ENCODE results near the gene LY6G6C. TPM values are rescaled to one million over a fixed set of nuclear protein-coding genes. Genes with fewer than 3 reads are reported as not detected.

The LY6G6C gene
- total RNA-seq, 4 donors from 2014 or later, result 0.53 to 14.6 (median 2.4) TPM

GRCh38 chr6:31683591-31683990 is 38.0 kb downstream of the LY6G6C start:
- TF ChIP-seq POLR2A (IDR thresholded peaks at IDR 0.05), result no peak
- TF ChIP-seq CTCF (IDR thresholded peaks at IDR 0.05), result no peak
- no peaks in the 10 kb centered on the region for H3K9me3 ChIP-seq
- peaks cover 4 to 36% (median 16%) of the 10 kb centered on the region in 3 donors for H3K4me1 ChIP-seq
- peaks cover 8 to 43% (median 22%) of the 10 kb centered on the region in 3 donors for H3K36me3 ChIP-seq
- peak overlapping the region in 1 of 4 donors; percentile 25 for H3K27ac ChIP-seq
- intact Hi-C loops (cut with DNase I), result loop anchor here (10.0 kb wide), 1 partner anchor 151 kb away; no protein-coding TSS in a partner anchor
- H3K27me3 ChIP-seq, result no peaks in the 10 kb centered on the region
- H3K4me3 ChIP-seq, result peak overlapping the region in 2 of 4 donors; percentile 28 to 50
- 64 to 78% methylated on average over 13 of the region's 13 CpGs for WGBS, 2 donors
- no peak for DNase-seq

DNA sequence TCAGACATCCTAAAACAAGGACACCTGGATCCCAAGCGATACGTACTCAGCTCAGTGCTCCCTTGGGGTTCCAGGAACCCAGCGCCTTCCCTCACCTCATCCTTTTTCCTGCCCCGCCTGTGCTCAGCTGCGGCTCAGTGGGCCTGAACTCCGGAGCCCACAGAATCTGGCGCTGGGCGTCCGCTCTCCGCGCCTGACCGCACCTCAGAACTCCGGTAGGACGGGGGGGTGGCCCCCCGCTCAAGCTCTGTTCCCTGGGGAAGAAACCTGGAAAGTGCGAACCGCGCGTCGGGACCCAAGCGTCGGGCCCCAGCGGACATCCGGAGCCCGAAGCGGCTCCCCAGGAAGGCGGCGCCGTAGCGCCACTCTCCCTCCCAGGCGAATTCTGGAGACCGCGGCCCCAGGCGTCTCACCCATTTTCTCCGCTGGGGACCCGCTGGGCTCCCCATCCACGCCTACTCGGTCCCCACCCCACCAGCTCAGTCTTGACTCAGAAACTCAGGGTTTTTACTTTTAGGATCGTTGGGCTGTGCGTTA is 40.3 kb downstream of the LY6G6C start:
- Histone ChIP-seq H3K4me1 (peaks cover 4 to 36% (median 16%) of the 10 kb centered on the region in 3 donors), H3K4me3 (peak overlapping the region; percentile 43 to 69 (median 62)), H3K27me3 (no peaks in the 10 kb centered on the region), H3K9me3 (no peaks in the 10 kb centered on the region), H3K36me3 (peaks cover 0 to 19% (median 6%) of the 10 kb centered on the region in 3 donors), H3K27ac (peak overlapping the region; percentile 65 to 85 (median 74))
- peak in 3 of 6 experiments; percentile 13 to 31 (median 23) for TF ChIP-seq CTCF (IDR thresholded peaks at IDR 0.05)
- peak in 1 of 4 donors; percentile 21 for TF ChIP-seq POLR2A (IDR thresholded peaks at IDR 0.05)
- WGBS, 2 donors, result 0 to 2% methylated on average over 16 to 17 of the region's 40 CpGs
- intact Hi-C loops (cut with DNase I), result loop anchor here (10.0 kb wide), 1 partner anchor 154 kb away; no protein-coding TSS in a partner anchor
- DNase-seq, result no peak

- H3K36me3 ChIP-seq, result peaks cover 0 to 14% (median 0%) of the 10 kb centered on the region in 3 donors
- DNase-seq, result peak; percentile 33
- 5 to 6% methylated on average over 15 of the region's 17 CpGs for WGBS, 2 donors
- no peak for TF ChIP-seq POLR2A (IDR thresholded peaks at IDR 0.05)
- TF ChIP-seq CTCF (IDR thresholded peaks at IDR 0.05), result peak; percentile 38 to 85 (median 73)
- no peaks in the 10 kb centered on the region for H3K27me3 ChIP-seq
- H3K4me3 ChIP-seq, result peak within 1 kb of the TSS; percentile 43 to 69 (median 62)
- H3K9me3 ChIP-seq, result no peaks in the 10 kb centered on the region
- H3K4me1 ChIP-seq, result peaks cover 4 to 36% (median 16%) of the 10 kb centered on the region in 3 donors
- intact Hi-C loops (cut with DNase I), result loop anchor here (10.0 kb wide), 1 partner anchor 154 kb away; no protein-coding TSS in a partner anchor
- peak within 1 kb of the TSS; percentile 65 to 85 (median 74) for H3K27ac ChIP-seq
Measured at GRCh38 chr6:31680226-31681134, 41.1 kb downstream of the LY6G6C start, which contains the start of gene LY6G5C. LY6G5C (minus strand) TSS chr6:31681067; CDS start chr6:31680373, 694 bp downstream.

GRCh38 chr6:31677955-31678354 is 43.6 kb downstream of the LY6G6C start:
- TF ChIP-seq POLR2A (IDR thresholded peaks at IDR 0.05) (no peak), CTCF (IDR thresholded peaks at IDR 0.05) (no peak)
- no peak overlapping the region for H3K27ac ChIP-seq
- H3K36me3 ChIP-seq, result peaks cover 0 to 20% (median 0%) of the 10 kb centered on the region in 3 donors
- H3K4me1 ChIP-seq, result peaks cover 1 to 25% (median 16%) of the 10 kb centered on the region in 3 donors
- no peak overlapping the region for H3K4me3 ChIP-seq
- no peaks in the 10 kb centered on the region for H3K27me3 ChIP-seq
- 67 to 74% methylated on average over 8 of the region's 8 CpGs for WGBS, 2 donors
- intact Hi-C loops (cut with DNase I), result loop anchor here (5.0 kb wide), 1 partner anchor 89 kb away; no protein-coding TSS in a partner anchor
- H3K9me3 ChIP-seq, result no peaks in the 10 kb centered on the region
- DNase-seq, result no peak
